HG03354 (cell line): ENCODE measurements around the gene KCNK7.

Experiments
- ATAC-seq: cut with Tn5 transposase; IDR thresholded peaks from one replicate; pipeline ENCODE4 v1.9.1; 2021; ENCODE audit warnings: mild to moderate bottlenecking; ENCODE audit not compliant: unreplicated experiment, poor library complexity, severe bottlenecking

Gene KCNK7

GRCh38 chr11:65613091-65613928, 17.7 kb upstream of the KCNK7 start:
- ATAC-seq, result no peak

DNA sequence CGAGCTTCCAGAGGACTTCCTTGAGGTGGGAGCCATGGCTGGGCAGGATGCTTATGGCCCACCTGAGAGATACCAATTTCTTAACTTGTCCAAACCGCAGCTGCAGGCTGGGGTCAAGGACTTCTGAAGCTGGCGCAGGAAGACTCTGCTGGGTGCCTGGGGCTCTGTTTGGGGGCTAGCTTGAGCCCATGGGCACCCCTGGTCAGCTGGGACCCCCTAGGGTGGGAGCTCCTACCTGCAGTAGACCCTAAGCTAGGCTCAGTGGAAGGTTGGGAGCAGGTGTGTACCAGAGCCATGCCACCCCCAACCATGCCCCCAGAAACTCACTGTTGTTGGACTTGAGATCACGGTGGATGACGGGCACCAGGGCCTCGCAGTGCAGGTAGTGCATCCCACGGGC, 17.1 kb upstream of the KCNK7 start:
- ATAC-seq, result no peak

GRCh38 chr11:65611758-65612603, 16.4 kb upstream of the KCNK7 start:
- no peak for ATAC-seq

GRCh38 chr11:65611028-65611757, 15.6 kb upstream of the KCNK7 start:
- no peak for ATAC-seq

DNA sequence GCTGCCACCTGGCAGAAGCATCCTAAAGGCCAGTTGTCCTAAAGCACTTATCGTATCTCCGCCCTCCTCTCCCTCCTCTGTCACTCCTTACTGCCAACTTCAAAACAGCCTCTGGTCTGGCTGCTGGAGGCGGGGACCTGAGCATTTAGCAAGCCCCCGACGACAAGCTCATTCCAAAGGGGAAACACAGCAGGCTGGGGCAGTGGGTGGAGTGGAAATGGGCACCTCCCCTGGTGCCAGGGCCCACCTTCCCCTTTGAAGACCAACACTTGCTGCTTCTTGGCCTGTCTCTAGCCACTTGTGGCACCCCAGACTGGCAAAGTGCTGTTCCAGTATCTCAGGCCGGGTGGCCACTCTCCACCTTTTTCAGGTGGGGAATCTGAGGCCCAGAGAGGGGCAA, 14.8 kb upstream of the KCNK7 start:
- ATAC-seq, result no peak

GRCh38 chr11:65609665-65610064, 14.1 kb upstream of the KCNK7 start:
- no peak for ATAC-seq

DNA sequence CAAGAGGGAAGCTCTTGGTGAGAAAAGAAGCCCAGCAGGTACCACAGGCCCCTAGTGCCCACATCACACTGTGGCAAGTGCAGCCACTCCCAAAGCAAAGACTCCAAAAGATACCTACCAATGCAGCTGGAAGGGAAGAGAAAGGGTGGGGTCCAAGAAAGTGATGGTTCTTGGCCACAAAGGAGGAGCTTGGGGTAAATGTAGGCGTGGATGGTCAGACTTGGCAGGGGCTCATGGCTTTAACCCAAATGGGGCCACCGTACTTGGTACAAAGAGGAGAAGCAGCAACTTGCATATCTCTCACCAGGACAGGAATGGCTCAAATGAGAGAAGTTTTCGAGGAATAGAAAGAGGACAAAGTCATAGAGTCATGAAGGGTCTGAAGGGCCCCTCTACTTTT, 13.6 kb upstream of the KCNK7 start:
- no peak for ATAC-seq

DNA sequence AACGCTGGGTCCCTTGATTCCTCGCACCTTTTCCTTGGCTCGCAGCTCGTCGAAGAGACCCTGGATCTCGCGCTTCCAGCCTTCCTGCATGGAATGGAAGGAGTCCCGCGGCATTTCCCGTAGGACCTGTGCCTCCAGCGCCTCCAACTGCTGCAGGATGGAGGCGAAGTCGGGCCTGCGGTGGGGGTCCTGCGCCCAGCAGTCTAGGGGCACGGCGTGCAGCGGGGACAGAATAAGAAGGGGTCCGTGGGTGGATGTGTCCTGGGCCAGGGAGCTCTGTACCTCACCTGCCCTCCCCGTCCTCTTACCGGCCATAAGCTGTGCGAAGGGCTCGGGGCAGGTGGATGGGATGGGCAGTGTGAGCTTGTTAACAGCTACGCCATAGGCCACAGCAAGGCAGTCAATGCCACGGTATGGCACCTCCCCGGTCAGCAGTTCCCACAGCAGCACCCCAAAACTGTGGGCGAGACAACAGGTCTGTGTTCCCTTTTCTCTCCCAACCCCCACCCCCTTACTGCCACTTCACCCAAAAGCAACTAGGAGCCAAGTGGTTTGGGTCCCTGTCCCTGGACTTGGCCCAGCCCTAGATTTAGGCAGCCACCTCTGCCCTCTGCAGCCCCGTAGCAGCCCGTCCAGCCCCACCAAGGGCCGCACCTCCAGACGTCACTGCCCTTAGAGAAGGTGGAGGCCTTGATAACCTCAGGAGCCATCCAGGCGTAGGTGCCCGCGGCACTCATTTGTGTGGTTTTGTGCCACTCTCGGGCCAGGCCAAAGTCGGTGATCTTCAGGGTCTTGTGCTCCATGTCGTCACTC, 12.2 kb upstream of the KCNK7 start:
- no peak for ATAC-seq

DNA sequence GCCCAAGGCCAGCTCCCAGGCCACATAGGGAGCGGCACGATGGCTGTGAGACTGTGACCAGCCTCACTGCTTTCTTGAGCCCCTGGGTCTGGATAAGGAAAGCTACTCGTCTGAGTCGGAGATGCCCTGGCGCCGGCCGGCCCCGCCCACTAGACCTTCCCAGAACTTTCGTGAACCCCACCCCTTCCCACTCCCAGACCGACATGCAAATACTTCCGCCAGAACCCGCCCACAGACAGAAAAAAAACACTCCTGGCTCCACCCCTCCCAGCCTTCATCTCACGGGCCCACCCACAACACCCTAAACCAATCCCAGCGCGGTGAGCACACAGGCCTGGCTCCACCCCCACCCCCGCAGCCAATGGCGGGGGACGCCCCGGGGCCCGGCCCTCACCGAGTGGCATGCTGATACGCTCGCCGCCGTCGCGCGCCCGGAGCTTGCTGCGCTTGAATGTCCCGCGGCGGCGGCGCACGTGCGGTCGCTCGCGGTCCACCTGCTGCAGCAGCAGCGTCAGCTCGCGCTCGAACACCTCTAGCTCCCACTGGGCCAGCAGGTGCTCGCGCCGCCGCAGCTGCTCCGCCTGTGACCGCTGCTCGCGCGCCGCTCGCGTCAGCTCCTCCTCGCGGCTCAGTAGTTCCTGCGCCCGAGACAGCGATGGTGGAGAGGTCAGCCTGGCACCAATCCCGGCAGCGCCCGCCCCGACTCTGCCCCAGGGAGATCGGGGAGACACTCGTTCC, 11.4 kb upstream of the KCNK7 start:
- ATAC-seq, result no peak

GRCh38 chr11:65604258-65604657, 8.7 kb upstream of the KCNK7 start:
- no peak for ATAC-seq

GRCh38 chr11:65599955-65600246, 4.3 kb upstream of the KCNK7 start:
- no peak for ATAC-seq

- ATAC-seq, result no peak
Observed at GRCh38 chr11:65599216-65599954, 3.8 kb upstream of the KCNK7 start.

GRCh38 chr11:65598258-65598699, 2.7 kb upstream of the KCNK7 start:
- no peak for ATAC-seq

DNA sequence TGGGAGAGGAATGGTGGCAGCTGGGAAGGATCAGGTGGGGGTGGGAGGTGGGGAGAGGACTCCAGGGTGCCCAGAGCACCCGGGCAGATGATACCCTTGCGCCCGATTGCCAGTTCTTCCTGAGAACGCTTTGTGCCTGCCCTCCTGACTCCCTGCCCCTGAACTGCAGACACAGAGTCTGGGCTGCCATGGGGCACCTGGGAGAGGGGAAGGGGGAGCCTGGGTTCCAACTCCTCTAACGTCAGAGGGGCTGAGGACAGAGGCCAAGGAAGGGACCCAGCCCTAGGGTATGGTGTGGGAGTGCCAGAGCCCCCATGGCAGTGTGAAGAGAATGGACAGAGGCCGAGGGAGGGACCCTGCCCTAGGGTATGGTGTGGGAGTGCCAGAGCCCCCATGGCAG, 920 bp upstream of the KCNK7 start:
- ATAC-seq, result no peak

DNA sequence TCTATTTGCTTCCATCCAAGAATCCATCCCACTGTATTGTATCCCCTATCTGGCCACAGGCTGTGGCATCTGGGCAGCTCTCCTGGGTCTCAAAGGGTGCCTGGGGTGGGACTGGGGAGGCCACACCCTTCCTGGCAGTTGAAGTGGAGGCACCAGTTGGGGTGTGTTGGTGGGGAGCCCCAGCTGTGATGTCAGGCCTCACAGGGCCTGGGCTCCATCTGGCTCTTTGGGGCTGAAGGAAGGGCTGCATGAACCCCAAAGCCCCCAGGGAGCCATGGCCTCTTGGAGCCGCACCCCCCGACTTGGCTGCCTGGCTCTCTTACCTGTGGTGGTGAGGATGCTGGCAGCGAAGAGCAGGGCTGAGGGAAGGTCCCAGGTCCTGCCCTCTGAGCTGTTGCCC, 469 bp downstream of the KCNK7 start:
- no peak for ATAC-seq

DNA sequence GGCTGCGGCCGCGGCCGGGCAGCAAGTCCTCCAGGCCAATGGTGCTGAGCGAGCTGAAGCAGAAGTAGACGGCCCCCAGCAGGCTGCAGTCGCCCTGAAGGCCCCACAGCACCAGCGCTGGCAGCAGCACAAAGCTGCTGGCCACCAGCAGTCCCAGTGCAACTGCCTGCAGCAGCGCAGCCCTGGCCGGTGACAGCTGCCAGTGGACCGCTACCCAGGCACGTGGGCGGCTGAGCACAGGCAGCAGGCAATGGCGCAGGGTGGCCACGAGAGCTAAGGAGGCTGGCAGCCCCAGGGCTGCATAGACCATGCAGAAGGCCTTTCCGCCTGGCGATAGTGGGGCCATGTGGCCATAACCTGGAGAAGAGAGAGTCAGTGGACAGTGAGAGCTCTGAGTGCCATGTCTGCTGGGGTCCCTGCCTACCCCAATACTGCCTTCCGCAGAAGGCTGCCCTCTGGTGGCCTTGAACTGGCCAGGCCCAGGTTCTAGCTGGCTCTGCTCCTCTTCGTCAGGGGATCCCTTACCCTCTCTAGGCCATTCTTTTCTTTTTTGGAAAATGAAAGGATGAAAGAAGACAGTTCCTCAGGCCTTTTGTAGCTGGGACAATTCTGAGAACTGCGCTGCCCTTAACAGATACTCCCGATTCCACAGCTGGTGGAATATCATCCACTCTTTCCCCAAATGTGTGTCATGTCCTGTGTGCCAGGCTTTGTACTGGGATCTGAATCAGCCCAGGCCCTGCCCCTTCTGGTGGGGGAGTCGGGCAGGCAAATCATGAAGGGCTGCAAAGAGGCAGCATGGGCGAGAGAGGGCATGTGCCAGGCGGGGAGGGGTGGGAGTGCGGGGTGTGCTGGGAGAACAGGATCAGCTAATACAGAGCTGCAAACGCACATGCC, 1.8 kb downstream of the KCNK7 start:
- no peak for ATAC-seq

GRCh38 chr11:65592858-65593517, 2.6 kb downstream of the KCNK7 start:
- no peak for ATAC-seq
